ENCODE measurements around the gene TOX2.
"Not testable (repeated sequence)": the region's sequence is repeated elsewhere in the genome, so short reads cannot be mapped to it uniquely, and the experiment has no call there.

Gene TOX2

GRCh38 chr20:44040202-44040915 lies 125.7 kb downstream of the TOX2 start:
- H3K4me3 ChIP-seq (ENCODE audit: low read depth in 1 of 5, low read length in 5 of 5): no peak overlapping the region
- H3K27me3 ChIP-seq (ENCODE audit: control insufficient read depth in 5 of 5, insufficient read depth in 4 of 5, low read length in 5 of 5): peaks cover 0 to 33% (median 7%) of the 10 kb centered on the region in 5 donors
- peaks cover 0 to 1% (median 0%) of the 10 kb centered on the region in 5 donors for H3K36me3 ChIP-seq (ENCODE audit: control insufficient read depth in 5 of 5, insufficient read depth in 5 of 5, low read length in 5 of 5)
- no peak overlapping the region for H3K27ac ChIP-seq (ENCODE audit: low read depth, low read length)
- H3K9me3 ChIP-seq (ENCODE audit: control insufficient read depth in 5 of 5, low read length in 5 of 5): no peaks in the 10 kb centered on the region
- no peak overlapping the region for H3K9ac ChIP-seq (ENCODE audit: low read length in 5 of 5)
- H3K4me1 ChIP-seq (ENCODE audit: control insufficient read depth in 5 of 5, insufficient read depth in 5 of 5, low read length in 5 of 5): peaks cover 0 to 2% (median 0%) of the 10 kb centered on the region in 5 donors

- Histone ChIP-seq H3K36me3 (ENCODE audit: control insufficient read depth in 5 of 5, insufficient read depth in 5 of 5, low read length in 5 of 5) (no peaks in the 10 kb centered on the region), H3K9ac (ENCODE audit: low read length in 5 of 5) (no peak overlapping the region), H3K4me1 (ENCODE audit: control insufficient read depth in 5 of 5, insufficient read depth in 5 of 5, low read length in 5 of 5) (peaks cover 0 to 2% (median 0%) of the 10 kb centered on the region in 5 donors), H3K4me3 (ENCODE audit: low read depth in 1 of 5, low read length in 5 of 5) (no peak overlapping the region), H3K27ac (ENCODE audit: low read depth, low read length) (no peak overlapping the region), H3K27me3 (ENCODE audit: control insufficient read depth in 5 of 5, insufficient read depth in 4 of 5, low read length in 5 of 5) (peaks cover 0 to 26% (median 7%) of the 10 kb centered on the region in 5 donors), H3K9me3 (ENCODE audit: control insufficient read depth in 5 of 5, low read length in 5 of 5) (no peaks in the 10 kb centered on the region)
Observed at GRCh38 chr20:44041001-44041400, 126.3 kb downstream of the TOX2 start.

DNA sequence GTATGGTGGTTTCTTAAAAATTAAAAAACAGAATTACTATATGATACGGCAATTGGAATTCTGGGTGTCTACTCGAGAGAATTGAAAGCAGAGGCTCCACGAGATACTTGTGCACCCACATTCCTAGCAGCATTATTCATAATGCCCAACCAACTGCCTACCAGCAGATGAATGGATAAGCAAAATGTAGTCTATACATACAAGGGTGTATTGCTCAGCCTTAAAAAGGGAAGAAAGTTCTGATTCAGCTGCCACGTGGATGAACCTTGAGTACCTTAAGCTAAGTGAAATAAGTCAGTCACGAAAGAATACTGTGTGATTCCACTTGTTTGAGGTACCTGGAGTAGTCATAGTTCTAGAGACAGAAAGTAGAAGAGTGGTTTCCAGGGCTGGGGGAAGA lies 130.1 kb downstream of the TOX2 start:
- H3K4me3 ChIP-seq (ENCODE audit: low read depth in 1 of 5, low read length in 5 of 5); H3K27ac ChIP-seq (ENCODE audit: low read depth, low read length); H3K9me3 ChIP-seq (ENCODE audit: control insufficient read depth in 5 of 5, low read length in 5 of 5); H3K27me3 ChIP-seq (ENCODE audit: control insufficient read depth in 5 of 5, insufficient read depth in 4 of 5, low read length in 5 of 5); H3K36me3 ChIP-seq (ENCODE audit: control insufficient read depth in 5 of 5, insufficient read depth in 5 of 5, low read length in 5 of 5); H3K4me1 ChIP-seq (ENCODE audit: control insufficient read depth in 5 of 5, insufficient read depth in 5 of 5, low read length in 5 of 5); H3K9ac ChIP-seq (ENCODE audit: low read length in 5 of 5): not testable (repeated sequence)

DNA sequence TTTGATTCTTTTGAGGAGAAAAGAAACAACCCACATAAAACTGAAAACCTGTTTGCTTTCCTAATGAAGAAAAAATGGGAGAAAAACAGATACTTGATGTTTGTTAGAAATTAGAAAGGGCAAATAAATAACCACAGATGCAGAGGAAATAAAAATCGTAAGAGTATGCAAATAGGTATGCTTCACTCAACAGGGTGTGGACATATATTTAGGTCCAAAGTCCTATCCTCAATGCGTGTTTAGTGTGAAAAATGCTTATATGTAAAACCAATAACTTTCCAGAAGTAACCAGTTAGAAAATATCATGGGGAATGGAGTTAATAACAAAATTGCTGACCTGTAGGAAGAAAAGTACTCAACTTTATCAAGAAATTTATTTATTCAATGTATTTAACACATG lies 135.7 kb downstream of the TOX2 start:
- Histone ChIP-seq H3K4me3 (ENCODE audit: low read depth in 1 of 5, low read length in 5 of 5) (no peak overlapping the region), H3K9ac (ENCODE audit: low read length in 5 of 5) (no peak overlapping the region), H3K27ac (ENCODE audit: low read depth, low read length) (no peak overlapping the region), H3K4me1 (ENCODE audit: control insufficient read depth in 5 of 5, insufficient read depth in 5 of 5, low read length in 5 of 5) (no peaks in the 10 kb centered on the region), H3K27me3 (ENCODE audit: control insufficient read depth in 5 of 5, insufficient read depth in 4 of 5, low read length in 5 of 5) (peaks cover 0 to 2% (median 0%) of the 10 kb centered on the region in 5 donors), H3K36me3 (ENCODE audit: control insufficient read depth in 5 of 5, insufficient read depth in 5 of 5, low read length in 5 of 5) (peaks cover 0 to 8% (median 0%) of the 10 kb centered on the region in 5 donors), H3K9me3 (ENCODE audit: control insufficient read depth in 5 of 5, low read length in 5 of 5) (no peaks in the 10 kb centered on the region)

DNA sequence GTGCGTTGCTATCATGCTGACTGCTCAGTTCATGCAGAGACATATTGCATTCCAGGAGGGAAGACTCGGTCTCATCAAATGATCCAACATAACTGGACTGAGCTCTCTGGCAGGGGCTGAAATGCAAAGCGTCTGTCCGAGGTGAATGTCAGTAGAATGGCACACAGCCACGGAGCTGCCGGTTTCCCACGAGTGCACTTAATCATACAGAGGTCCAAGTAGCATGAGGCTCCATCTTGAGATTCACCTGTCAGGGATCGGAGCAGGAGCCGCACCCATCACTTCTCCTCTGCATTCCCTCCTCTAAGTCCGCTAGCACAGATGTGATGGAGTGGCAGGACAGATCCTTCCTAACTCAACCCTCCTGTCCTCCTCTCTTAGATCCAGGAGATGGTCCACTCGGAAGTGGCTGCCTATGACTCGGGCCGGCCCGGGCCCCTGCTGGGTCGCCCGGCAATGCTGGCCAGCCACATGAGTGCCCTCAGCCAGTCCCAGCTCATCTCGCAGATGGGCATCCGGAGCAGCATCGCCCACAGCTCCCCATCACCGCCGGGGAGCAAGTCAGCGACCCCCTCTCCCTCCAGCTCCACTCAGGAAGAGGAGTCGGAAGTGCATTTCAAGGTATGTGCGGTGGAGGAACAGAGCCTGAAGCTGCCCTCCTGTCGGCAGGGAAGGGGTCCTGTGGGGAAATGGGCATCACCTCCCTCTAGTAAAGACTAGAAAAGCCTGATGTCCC lies 136.4 kb downstream of the TOX2 start:
- Histone ChIP-seq H3K27me3 (ENCODE audit: control insufficient read depth in 5 of 5, insufficient read depth in 4 of 5, low read length in 5 of 5) (peaks cover 0 to 2% (median 0%) of the 10 kb centered on the region in 5 donors), H3K36me3 (ENCODE audit: control insufficient read depth in 5 of 5, insufficient read depth in 5 of 5, low read length in 5 of 5) (peaks cover 0 to 8% (median 0%) of the 10 kb centered on the region in 5 donors), H3K4me3 (ENCODE audit: low read depth in 1 of 5, low read length in 5 of 5) (no peak overlapping the region), H3K27ac (ENCODE audit: low read depth, low read length) (no peak overlapping the region), H3K9me3 (ENCODE audit: control insufficient read depth in 5 of 5, low read length in 5 of 5) (no peaks in the 10 kb centered on the region), H3K9ac (ENCODE audit: low read length in 5 of 5) (no peak overlapping the region), H3K4me1 (ENCODE audit: control insufficient read depth in 5 of 5, insufficient read depth in 5 of 5, low read length in 5 of 5) (no peaks in the 10 kb centered on the region)

DNA sequence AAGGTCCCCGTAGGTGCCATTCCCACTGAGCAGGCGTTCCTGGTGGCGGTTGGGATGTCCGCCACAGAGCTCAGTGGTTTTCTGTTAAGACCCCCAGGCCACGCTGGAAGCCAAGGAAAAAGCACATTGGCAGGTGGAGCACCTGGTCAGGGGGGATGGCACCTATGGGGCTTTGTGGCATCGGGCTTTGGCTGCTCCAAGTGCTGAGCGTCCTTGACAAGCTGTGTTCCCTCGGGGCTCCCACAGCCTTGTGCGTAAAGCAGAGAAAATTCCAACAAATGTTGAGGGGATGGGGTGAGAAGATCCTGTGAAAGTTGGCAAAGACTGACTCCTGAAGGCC lies 137.0 kb downstream of the TOX2 start:
- no peak overlapping the region for H3K4me3 ChIP-seq (ENCODE audit: low read depth in 1 of 5, low read length in 5 of 5)
- no peaks in the 10 kb centered on the region for H3K9me3 ChIP-seq (ENCODE audit: control insufficient read depth in 5 of 5, low read length in 5 of 5)
- no peak overlapping the region for H3K9ac ChIP-seq (ENCODE audit: low read length in 5 of 5)
- H3K27me3 ChIP-seq (ENCODE audit: control insufficient read depth in 5 of 5, insufficient read depth in 4 of 5, low read length in 5 of 5): peaks cover 0 to 2% (median 0%) of the 10 kb centered on the region in 5 donors
- peaks cover 0 to 8% (median 0%) of the 10 kb centered on the region in 5 donors for H3K36me3 ChIP-seq (ENCODE audit: control insufficient read depth in 5 of 5, insufficient read depth in 5 of 5, low read length in 5 of 5)
- H3K4me1 ChIP-seq (ENCODE audit: control insufficient read depth in 5 of 5, insufficient read depth in 5 of 5, low read length in 5 of 5): no peaks in the 10 kb centered on the region
- no peak overlapping the region for H3K27ac ChIP-seq (ENCODE audit: low read depth, low read length)

- H3K27ac ChIP-seq (ENCODE audit: low read depth, low read length): no peak overlapping the region
- peaks cover 0 to 2% (median 0%) of the 10 kb centered on the region in 5 donors for H3K27me3 ChIP-seq (ENCODE audit: control insufficient read depth in 5 of 5, insufficient read depth in 4 of 5, low read length in 5 of 5)
- no peak overlapping the region for H3K9ac ChIP-seq (ENCODE audit: low read length in 5 of 5)
- no peaks in the 10 kb centered on the region for H3K9me3 ChIP-seq (ENCODE audit: control insufficient read depth in 5 of 5, low read length in 5 of 5)
- H3K4me3 ChIP-seq (ENCODE audit: low read depth in 1 of 5, low read length in 5 of 5): no peak overlapping the region
- H3K36me3 ChIP-seq (ENCODE audit: control insufficient read depth in 5 of 5, insufficient read depth in 5 of 5, low read length in 5 of 5): peaks cover 0 to 8% (median 0%) of the 10 kb centered on the region in 5 donors
- H3K4me1 ChIP-seq (ENCODE audit: control insufficient read depth in 5 of 5, insufficient read depth in 5 of 5, low read length in 5 of 5): no peaks in the 10 kb centered on the region
Observed at GRCh38 chr20:44052166-44052565, 137.5 kb downstream of the TOX2 start.

DNA sequence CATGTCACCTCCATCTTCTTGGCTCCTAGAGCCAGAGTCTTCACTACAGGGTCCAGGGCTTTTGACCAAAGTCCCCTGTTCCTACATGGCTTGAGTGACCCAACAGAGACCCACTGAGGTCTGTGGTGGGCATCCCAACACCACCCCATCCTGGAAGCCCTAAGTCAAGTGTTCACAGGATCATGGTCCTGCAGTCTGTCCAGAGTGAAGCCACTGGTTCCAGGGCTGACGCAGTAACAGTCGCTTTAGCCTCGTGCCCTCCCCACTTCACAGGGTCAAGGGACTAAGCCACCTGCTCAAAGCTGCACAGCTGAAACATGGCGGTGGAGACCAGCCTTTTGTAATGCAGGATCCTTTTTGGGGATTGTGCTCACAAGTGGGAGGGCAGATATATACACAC lies 138.4 kb downstream of the TOX2 start:
- H3K4me1 ChIP-seq (ENCODE audit: control insufficient read depth in 5 of 5, insufficient read depth in 5 of 5, low read length in 5 of 5): no peaks in the 10 kb centered on the region
- no peak overlapping the region for H3K27ac ChIP-seq (ENCODE audit: low read depth, low read length)
- no peak overlapping the region for H3K9ac ChIP-seq (ENCODE audit: low read length in 5 of 5)
- H3K27me3 ChIP-seq (ENCODE audit: control insufficient read depth in 5 of 5, insufficient read depth in 4 of 5, low read length in 5 of 5): peaks cover 0 to 2% (median 0%) of the 10 kb centered on the region in 5 donors
- H3K36me3 ChIP-seq (ENCODE audit: control insufficient read depth in 5 of 5, insufficient read depth in 5 of 5, low read length in 5 of 5): peaks cover 0 to 8% (median 0%) of the 10 kb centered on the region in 5 donors
- peaks cover 0 to 7% (median 3%) of the 10 kb centered on the region in 5 donors for H3K9me3 ChIP-seq (ENCODE audit: control insufficient read depth in 5 of 5, low read length in 5 of 5)
- H3K4me3 ChIP-seq (ENCODE audit: low read depth in 1 of 5, low read length in 5 of 5): no peak overlapping the region

GRCh38 chr20:44054118-44054517 lies 139.5 kb downstream of the TOX2 start:
- Histone ChIP-seq H3K4me3 (ENCODE audit: low read depth in 1 of 5, low read length in 5 of 5) (no peak overlapping the region), H3K36me3 (ENCODE audit: control insufficient read depth in 5 of 5, insufficient read depth in 5 of 5, low read length in 5 of 5) (peaks cover 0 to 8% (median 0%) of the 10 kb centered on the region in 5 donors), H3K9me3 (ENCODE audit: control insufficient read depth in 5 of 5, low read length in 5 of 5) (peaks cover 0 to 7% (median 3%) of the 10 kb centered on the region in 5 donors), H3K27ac (ENCODE audit: low read depth, low read length) (no peak overlapping the region), H3K9ac (ENCODE audit: low read length in 5 of 5) (no peak overlapping the region), H3K4me1 (ENCODE audit: control insufficient read depth in 5 of 5, insufficient read depth in 5 of 5, low read length in 5 of 5) (no peaks in the 10 kb centered on the region), H3K27me3 (ENCODE audit: control insufficient read depth in 5 of 5, insufficient read depth in 4 of 5, low read length in 5 of 5) (peaks cover 0 to 2% (median 0%) of the 10 kb centered on the region in 5 donors)

GRCh38 chr20:44054849-44055248 lies 140.2 kb downstream of the TOX2 start:
- Histone ChIP-seq H3K27me3 (ENCODE audit: control insufficient read depth in 5 of 5, insufficient read depth in 4 of 5, low read length in 5 of 5) (peaks cover 0 to 2% (median 0%) of the 10 kb centered on the region in 5 donors), H3K27ac (ENCODE audit: low read depth, low read length) (no peak overlapping the region), H3K9me3 (ENCODE audit: control insufficient read depth in 5 of 5, low read length in 5 of 5) (peaks cover 0 to 7% (median 3%) of the 10 kb centered on the region in 5 donors), H3K36me3 (ENCODE audit: control insufficient read depth in 5 of 5, insufficient read depth in 5 of 5, low read length in 5 of 5) (peaks cover 0 to 8% (median 0%) of the 10 kb centered on the region in 5 donors), H3K4me3 (ENCODE audit: low read depth in 1 of 5, low read length in 5 of 5) (no peak overlapping the region), H3K9ac (ENCODE audit: low read length in 5 of 5) (no peak overlapping the region), H3K4me1 (ENCODE audit: control insufficient read depth in 5 of 5, insufficient read depth in 5 of 5, low read length in 5 of 5) (no peaks in the 10 kb centered on the region)
